ENCODE data around the gene ACOX2.

The ACOX2 gene

GRCh38 chr3:58559586-58559985 is 22.6 kb upstream of the ACOX2 start:
- ATAC-seq: no peak
- TF ChIP-seq CSDC2 (CRISPR knock-in tag; IDR thresholded peaks at IDR 0.05) (no peak), ZC3H10 (CRISPR knock-in tag; IDR thresholded peaks at IDR 0.05) (no peak), ZNF70 (CRISPR knock-in tag; IDR thresholded peaks at IDR 0.05) (no peak), BACH2 (CRISPR knock-in tag; IDR thresholded peaks at IDR 0.05; ENCODE audit: borderline replicate concordance) (no peak), ZNF8 (CRISPR knock-in tag; IDR thresholded peaks at IDR 0.05) (no peak), ZNF565 (CRISPR knock-in tag; conservative IDR thresholded peaks at IDR 0.05; ENCODE audit: low read depth) (no peak), RARB (CRISPR knock-in tag; IDR thresholded peaks at IDR 0.05) (no peak), ARNTL (CRISPR knock-in tag; IDR thresholded peaks at IDR 0.05; ENCODE audit: borderline replicate concordance, low read depth) (no peak), GLIS3 (CRISPR knock-in tag; IDR thresholded peaks at IDR 0.05) (no peak), ZFP30 (CRISPR knock-in tag; IDR thresholded peaks at IDR 0.05) (no peak), TOX (CRISPR knock-in tag; IDR thresholded peaks at IDR 0.05; ENCODE audit: borderline replicate concordance) (no peak), ZFP3 (CRISPR knock-in tag; IDR thresholded peaks at IDR 0.05) (no peak), SNAI2 (CRISPR knock-in tag; IDR thresholded peaks at IDR 0.05) (no peak)
- TF ChIP-seq, protein P1, sequence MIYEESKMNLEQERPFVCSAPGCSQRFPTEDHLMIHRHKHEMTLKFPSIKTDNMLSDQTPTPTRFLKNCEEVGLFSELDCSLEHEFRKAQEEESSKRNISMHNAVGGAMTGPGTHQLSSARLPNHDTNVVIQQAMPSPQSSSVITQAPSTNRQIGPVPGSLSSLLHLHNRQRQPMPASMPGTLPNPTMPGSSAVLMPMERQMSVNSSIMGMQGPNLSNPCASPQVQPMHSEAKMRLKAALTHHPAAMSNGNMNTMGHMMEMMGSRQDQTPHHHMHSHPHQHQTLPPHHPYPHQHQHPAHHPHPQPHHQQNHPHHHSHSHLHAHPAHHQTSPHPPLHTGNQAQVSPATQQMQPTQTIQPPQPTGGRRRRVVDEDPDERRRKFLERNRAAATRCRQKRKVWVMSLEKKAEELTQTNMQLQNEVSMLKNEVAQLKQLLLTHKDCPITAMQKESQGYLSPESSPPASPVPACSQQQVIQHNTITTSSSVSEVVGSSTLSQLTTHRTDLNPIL (CRISPR knock-in tag; IDR thresholded peaks at IDR 0.05; ENCODE audit: low read depth): no peak
- TF ChIP-seq, protein P2, sequence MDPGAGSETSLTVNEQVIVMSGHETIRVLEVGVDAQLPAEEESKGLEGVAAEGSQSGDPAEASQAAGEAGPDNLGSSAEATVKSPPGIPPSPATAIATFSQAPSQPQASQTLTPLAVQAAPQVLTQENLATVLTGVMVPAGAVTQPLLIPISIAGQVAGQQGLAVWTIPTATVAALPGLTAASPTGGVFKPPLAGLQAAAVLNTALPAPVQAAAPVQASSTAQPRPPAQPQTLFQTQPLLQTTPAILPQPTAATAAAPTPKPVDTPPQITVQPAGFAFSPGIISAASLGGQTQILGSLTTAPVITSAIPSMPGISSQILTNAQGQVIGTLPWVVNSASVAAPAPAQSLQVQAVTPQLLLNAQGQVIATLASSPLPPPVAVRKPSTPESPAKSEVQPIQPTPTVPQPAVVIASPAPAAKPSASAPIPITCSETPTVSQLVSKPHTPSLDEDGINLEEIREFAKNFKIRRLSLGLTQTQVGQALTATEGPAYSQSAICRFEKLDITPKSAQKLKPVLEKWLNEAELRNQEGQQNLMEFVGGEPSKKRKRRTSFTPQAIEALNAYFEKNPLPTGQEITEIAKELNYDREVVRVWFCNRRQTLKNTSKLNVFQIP (CRISPR knock-in tag; IDR thresholded peaks at IDR 0.05; ENCODE audit: borderline replicate concordance, low read depth): no peak
- TF ChIP-seq, protein P3, sequence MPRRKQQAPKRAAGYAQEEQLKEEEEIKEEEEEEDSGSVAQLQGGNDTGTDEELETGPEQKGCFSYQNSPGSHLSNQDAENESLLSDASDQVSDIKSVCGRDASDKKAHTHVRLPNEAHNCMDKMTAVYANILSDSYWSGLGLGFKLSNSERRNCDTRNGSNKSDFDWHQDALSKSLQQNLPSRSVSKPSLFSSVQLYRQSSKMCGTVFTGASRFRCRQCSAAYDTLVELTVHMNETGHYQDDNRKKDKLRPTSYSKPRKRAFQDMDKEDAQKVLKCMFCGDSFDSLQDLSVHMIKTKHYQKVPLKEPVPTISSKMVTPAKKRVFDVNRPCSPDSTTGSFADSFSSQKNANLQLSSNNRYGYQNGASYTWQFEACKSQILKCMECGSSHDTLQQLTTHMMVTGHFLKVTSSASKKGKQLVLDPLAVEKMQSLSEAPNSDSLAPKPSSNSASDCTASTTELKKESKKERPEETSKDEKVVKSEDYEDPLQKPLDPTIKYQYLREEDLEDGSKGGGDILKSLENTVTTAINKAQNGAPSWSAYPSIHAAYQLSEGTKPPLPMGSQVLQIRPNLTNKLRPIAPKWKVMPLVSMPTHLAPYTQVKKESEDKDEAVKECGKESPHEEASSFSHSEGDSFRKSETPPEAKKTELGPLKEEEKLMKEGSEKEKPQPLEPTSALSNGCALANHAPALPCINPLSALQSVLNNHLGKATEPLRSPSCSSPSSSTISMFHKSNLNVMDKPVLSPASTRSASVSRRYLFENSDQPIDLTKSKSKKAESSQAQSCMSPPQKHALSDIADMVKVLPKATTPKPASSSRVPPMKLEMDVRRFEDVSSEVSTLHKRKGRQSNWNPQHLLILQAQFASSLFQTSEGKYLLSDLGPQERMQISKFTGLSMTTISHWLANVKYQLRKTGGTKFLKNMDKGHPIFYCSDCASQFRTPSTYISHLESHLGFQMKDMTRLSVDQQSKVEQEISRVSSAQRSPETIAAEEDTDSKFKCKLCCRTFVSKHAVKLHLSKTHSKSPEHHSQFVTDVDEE (CRISPR knock-in tag; IDR thresholded peaks at IDR 0.05): no peak

DNA sequence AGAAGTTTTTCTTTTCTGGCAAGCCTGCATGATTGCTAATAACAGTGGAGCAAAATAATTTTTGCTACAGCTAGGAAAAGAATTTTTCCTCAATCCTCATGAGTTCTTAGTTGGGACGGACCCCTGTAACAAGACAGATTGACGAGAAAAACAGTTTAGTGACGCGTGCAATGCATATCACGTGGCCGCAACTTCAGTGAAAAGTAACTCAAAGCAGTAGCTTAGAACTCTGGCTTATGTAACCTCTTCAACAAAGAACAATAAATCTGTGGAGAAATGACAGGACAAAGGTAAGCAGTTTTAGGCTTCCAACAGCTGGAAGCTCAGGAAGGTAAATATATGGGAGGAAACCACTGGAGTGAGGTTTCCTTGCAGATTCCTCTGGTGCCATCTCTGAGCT is 20.5 kb upstream of the ACOX2 start:
- ATAC-seq: no peak
- TF ChIP-seq CSRNP3 (CRISPR knock-in tag; IDR thresholded peaks at IDR 0.05) (no peak), ZNF70 (CRISPR knock-in tag; IDR thresholded peaks at IDR 0.05) (no peak), ZFP30 (CRISPR knock-in tag; IDR thresholded peaks at IDR 0.05) (no peak), PPARA (CRISPR knock-in tag; IDR thresholded peaks at IDR 0.05; ENCODE audit: borderline replicate concordance) (no peak), BACH2 (CRISPR knock-in tag; IDR thresholded peaks at IDR 0.05; ENCODE audit: borderline replicate concordance) (no peak)
- TF ChIP-seq, protein P1 (CRISPR knock-in tag; IDR thresholded peaks at IDR 0.05; ENCODE audit: low read depth): no peak

DNA sequence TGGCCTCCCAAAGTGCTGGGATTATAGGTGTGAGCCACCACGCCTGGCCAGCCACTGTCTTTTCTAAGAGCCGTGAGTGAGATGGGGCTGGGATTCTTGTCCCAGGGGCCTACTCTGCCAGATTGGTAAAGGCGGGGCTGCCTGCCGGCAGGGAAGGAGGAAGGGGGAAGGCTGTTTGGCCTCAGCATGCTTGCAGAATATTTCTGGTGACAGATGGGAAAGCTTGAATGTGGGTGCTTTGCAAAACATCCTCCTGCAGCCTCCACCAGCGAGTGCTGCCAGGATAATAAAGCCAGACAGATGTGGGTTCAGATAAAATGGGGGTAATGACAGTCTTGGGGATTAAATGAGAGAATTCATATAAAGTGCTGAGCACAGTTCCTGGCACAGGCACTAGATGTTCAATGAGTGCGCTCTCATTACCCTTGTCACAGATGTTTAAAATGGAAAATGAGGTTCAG is 19.8 kb upstream of the ACOX2 start:
- ATAC-seq: no peak; the same call in 2 of the 3 replicates
- TF ChIP-seq CSDC2 (CRISPR knock-in tag; IDR thresholded peaks at IDR 0.05): no peak
- no peak for TF ChIP-seq ZC3H10 (CRISPR knock-in tag; IDR thresholded peaks at IDR 0.05)
- TF ChIP-seq ESRRG (CRISPR knock-in tag; IDR thresholded peaks at IDR 0.05): no peak
- no peak for TF ChIP-seq RARB (CRISPR knock-in tag; IDR thresholded peaks at IDR 0.05)
- TF ChIP-seq CSRNP3 (CRISPR knock-in tag; IDR thresholded peaks at IDR 0.05): no peak

Data from SK-N-SH treated with all-trans-retinoic acid at 6 μM for 48 hours (cell line).